GM19452 (cell line): ENCODE measurements around the gene ZNF773.
"Not testable (repeated sequence)": the region's sequence is repeated elsewhere in the genome, so short reads cannot be mapped to it uniquely, and the experiment has no call there.

ENCODE experiments used
- ATAC-seq: cut with Tn5 transposase; IDR thresholded peaks from one replicate; pipeline ENCODE4 v1.9.1; 2021; ENCODE audit not compliant: unreplicated experiment

The ZNF773 gene

DNA sequence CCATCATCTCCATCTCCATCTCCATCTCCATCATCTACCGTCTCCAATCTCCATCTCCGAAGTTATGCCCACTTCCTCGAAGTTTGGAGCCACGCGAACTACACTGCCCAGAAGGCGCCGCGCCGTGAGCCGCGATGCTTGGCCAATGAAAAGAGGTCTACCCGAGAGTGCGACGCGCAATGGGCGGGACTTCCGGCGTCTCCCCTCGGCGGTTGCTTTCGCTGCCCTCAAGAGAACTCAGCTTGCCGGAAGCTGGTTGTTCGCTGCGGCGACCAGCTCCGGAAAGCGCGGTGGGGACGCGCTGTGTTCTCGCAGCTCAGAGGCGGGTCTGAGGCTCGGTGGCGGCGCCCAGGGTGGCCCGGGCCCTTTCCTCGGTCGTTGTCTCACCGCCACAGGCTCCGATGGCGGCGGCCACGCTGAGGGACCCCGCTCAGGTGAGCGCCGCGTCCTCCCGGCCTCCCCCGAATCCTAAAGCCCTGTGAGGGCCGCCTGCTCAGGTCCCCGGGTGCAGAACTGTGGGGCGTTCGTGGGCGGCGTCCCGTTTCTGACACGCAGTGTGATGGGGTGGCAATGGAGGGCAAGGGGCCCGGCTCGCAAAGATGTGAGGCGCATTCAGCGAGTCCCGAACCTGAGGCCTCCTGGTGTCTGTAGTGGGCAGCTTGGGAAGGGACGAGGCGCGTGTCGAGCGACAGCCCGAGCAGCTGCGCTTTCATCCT is at the start of gene ZNF773:
ZNF773 (plus strand) TSS at position 259 of the 716 bp plus-strand sequence; CDS start at position 402, 143 bp downstream.
- ATAC-seq = peak; percentile 99

DNA sequence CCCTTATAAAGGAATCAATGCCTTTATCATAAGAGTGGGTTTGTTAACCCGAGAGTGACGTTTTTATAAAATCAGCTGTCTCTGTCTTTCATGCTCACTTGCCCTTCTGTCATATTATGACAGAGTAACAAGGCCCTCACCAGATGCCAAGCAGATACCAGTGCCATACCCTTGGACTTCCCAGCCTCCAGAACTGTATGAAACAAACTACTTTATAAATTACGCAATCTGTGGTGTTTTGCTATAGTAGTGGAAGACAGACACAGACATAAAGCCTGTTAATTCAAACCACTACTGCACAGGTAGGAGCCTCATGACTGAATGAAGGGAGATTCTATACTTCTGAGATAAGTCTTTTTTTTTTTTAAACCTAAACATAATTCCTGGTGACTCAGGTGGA is 47.4 kb upstream of the ZNF773 start:
- no peak for ATAC-seq

GRCh38 chr19:57465680-57466381 is 33.9 kb upstream of the ZNF773 start:
- ATAC-seq = no peak

DNA sequence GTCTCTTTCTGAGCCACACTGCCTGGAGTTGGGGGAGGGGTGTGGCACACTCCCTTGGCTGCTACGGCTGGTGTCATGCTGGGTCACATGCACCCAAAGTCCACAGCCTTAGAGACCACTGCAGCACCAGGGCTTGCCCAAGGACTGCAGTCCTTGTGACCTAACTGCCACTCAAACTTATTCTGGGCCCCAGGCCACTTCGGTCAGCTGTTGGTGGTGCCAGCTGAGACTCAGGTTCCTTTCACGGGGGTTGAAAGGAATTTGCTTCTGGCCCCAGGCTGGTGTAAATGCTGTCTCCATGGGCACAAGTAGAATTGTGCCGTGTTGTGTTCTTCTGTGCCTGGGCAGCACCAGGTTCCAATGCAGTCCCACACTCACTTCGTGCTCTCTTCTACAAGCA is 33.2 kb upstream of the ZNF773 start:
- no peak for ATAC-seq

DNA sequence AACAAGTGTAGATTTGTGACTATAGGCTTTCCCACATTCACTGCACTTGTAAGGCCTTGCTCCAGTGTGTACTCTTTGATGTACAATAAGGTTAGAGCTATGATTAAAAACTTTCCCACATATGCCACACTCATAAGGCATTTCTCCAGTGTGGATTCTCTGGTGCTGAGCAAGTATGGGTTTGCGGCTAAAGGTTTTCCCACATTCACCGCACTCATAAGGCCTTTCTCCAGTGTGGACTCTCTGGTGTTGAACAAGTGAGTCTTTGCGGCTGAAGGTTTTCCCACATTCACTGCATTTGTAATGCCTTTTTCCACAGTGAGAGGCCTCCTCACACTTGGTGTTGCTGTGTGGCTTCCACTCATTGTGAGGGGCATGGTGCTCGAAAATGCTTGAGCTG is 26.1 kb upstream of the ZNF773 start:
- ATAC-seq = no peak

DNA sequence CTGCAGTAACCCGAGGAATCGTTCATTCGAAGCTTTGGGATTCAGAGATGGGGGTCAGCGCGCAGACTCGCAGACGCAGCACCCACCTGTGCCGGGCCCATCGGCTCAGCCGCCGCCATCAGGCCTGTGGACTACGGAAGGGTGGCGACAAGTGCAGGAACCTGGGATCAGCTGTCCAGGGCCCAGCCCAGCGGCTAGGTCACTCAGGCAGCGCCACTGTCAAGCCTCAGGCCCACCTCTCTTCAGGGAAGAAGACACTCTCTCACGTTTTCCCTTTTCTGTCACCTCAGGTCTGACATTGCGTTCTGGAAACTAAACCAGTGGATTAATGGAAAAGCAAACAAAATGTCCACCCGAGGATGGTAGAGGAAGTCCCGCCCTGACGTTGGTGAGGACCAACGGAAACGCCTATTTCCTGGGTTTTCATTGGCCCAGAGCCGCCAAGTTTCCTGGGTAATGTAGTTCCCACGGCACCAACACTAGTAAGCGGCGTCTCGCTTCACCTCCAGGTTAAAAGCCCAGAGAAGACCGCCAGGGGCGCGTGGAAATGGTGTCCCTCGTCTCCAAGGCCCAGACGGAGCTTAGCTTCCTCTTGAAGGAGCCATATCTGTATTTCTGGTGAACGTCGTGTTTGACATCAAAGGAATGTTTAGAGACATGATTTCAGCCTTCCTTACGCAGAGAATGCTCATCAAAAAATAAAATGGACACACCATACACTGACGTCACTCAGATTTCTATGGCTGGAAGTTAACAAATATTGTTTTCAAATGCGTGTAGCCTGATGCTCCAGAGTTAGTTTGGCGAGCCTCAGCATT is 22.3 kb upstream of the ZNF773 start, which contains the start of gene ZNF772:
ZNF772 (minus strand) TSS at position 376 of the 818 bp plus-strand sequence; CDS start at position 119, 257 bp downstream.
- peak; percentile 99 for ATAC-seq

DNA sequence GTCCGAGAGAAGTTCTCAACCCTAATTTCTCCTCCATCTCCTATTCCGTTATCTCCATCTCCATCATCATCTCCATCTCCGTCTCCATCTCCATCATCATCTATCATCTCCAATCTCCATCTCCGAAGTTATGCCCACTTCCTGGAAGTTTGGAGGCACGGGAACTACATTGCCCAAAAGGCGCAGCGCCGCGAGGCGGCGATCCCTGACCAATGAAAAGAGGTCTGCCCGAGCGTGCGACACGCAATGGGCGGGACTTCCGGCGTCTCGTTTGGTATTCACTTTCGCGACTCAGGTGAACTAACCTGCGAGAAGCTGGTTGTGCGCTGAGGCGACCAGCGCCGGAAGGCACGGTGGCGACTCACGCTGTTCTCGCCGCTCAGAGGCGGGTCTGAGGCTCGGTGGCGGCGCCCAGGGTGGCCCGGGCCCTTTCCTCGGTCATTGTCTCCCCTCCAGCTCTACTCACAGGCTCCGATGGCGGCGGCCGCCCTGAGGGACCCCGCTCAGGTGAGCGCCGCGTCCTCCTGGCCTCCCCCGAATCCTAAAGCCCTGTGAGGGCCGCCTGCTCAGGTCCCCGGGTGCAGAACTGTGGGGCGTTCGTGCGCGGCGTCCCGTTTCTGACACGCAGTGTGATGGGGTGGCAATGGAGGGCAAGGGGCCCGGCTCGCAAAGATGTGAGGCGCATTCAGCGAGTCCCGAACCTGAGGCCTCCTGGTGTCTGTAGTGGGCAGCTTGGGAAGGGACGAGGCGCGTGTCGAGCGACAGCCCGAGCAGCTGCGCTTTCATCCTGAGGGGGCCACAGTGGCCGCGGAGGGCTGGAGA is 12.1 kb upstream of the ZNF773 start, which contains the start of gene ZNF419:
ZNF419 (plus strand) TSS at position 274 of the 822 bp plus-strand sequence; CDS start at position 475, 201 bp downstream.
- ATAC-seq = peak; percentile 96

DNA sequence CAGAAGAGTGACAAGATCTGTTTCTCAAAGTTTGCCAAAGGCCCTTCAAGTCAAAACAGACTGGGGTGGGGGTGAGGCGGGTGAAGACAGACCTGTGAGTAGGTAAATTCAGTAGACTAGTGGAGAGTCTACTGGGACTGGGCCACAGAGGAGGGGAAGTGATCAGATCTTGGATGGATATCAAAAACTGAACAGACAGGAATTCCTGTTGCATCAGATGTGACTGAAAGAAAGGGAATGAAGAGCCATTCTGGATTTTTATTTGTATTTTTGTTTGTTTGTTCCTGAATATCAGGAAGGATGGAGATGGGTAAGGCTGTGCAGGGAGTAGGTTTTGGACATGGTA is 11.5 kb upstream of the ZNF773 start:
- ATAC-seq = not testable (repeated sequence)

- ATAC-seq = not testable (repeated sequence)
These were observed 432 bp upstream of the ZNF773 start for GRCh38 chr19:57499332-57499679.

- ATAC-seq = not testable (repeated sequence)
These were observed 662 bp downstream of the ZNF773 start for GRCh38 chr19:57500400-57500799.

DNA sequence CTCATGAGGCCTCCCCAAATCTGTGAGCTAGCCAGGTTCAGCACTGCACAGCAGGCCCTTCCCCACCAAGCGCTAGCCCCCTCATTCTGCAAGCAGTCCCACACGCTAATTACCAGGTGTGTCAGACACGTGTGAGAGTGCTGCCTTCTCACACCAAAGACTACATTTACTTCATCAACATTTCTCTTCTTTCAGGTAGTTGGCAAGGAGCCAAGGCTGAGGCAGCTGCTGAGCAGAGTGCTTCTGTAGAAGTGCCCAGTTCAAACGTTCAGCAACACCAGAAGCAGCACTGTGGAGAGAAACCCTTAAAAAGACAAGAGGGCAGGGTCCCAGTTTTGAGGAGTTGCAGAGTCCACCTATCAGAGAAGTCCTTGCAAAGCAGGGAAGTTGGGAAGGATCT is 6.4 kb downstream of the ZNF773 start:
- ATAC-seq = no peak

DNA sequence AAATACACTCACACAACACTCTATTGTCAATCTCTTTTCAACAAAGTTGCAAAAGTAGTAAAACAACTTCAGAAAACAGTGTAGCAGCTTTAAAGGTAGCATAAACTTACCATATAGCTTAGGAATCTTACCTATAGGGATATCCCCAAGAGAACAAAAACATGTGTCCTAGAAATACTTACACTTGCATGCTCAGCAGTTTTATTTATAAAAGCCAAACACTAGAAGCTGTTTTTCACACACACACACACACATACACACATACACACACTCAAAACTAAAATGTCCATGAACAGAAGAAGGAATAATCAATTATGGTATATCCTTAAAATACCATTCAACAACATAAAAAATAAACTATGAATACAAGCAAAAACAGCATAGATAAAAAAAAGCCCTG is 11.7 kb downstream of the ZNF773 start:
- no peak for ATAC-seq

DNA sequence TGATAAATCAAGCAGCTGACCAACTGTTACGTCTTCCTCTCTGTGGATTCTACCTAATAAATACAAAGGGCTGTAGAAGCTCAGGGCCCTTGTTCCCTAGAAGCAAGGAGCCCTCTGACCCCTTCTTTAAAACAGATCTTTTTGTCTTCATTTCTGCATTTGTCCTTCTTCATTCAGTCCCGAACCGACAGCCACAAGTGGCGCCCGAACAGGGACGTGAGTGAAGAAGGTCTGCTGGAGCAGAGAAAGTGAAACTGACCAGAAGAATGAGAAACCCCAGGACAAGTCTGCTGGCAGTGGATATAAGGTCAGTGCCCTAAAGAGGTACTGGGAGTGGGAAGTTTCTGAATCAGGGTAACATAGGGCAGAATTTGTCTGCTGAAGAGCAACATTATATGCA is 13.1 kb downstream of the ZNF773 start:
- no peak for ATAC-seq

GRCh38 chr19:57515255-57515654 is 15.5 kb downstream of the ZNF773 start:
- no peak for ATAC-seq

- not testable (repeated sequence) for ATAC-seq
These were observed 18.3 kb downstream of the ZNF773 start for GRCh38 chr19:57518021-57518420.

DNA sequence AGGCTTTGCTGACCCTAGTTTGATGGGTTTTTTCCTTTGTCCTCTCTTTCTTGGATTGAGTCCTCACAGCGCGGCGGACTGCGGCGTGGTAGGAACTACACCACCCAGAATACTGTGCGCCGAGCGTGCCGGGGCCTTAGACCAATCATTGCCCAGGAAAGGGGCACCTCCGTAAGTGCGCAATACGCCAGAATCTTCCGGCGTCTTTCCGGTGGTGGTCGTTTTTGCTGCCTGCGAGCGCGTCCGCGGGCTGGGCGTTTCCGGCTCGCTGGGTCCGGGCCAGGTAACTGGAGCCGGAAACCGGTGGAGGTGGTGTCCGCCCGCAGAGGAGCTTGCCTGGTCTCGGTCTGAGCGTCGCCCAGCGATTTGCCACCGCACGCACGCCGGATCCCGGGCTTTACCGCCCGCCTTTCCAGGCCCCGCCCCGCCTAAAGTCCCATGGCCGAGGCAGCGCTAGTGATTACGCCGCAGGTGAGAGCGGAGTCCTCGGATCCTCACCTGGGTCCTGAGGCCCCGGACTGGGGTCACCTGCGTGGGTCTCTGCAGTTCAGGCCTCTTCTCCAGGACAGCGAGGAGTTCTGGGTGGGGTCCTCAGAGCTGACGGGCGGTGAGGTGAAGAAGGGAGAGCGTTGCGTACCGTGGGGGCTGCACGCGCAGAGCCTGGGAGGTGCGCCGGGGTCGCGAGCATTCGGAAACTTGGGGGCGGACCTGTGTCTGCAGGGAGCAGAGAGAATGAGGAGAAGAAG is 27.6 kb downstream of the ZNF773 start, which contains the start of gene ZNF549:
ZNF549 (plus strand) TSS at position 221 of the 746 bp plus-strand sequence; CDS start at position 439, 218 bp downstream.
- peak; percentile 100 for ATAC-seq

DNA sequence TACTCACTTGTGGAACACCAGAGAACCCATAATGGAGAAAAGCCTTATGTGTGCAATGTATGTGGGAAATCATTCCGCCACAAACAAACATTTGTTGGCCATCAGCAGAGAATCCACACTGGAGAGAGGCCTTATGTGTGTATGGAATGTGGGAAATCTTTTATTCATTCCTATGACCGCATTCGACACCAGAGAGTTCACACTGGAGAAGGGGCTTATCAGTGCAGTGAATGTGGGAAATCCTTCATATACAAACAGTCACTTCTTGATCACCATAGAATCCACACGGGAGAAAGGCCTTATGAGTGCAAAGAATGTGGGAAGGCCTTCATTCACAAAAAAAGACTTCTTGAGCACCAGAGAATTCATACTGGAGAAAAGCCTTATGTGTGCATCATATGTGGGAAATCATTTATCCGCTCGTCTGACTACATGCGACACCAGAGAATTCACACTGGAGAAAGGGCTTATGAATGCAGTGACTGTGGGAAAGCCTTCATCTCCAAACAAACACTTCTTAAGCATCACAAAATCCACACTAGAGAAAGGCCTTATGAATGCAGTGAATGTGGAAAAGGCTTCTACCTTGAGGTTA is 38.3 kb downstream of the ZNF773 start:
- ATAC-seq = no peak

DNA sequence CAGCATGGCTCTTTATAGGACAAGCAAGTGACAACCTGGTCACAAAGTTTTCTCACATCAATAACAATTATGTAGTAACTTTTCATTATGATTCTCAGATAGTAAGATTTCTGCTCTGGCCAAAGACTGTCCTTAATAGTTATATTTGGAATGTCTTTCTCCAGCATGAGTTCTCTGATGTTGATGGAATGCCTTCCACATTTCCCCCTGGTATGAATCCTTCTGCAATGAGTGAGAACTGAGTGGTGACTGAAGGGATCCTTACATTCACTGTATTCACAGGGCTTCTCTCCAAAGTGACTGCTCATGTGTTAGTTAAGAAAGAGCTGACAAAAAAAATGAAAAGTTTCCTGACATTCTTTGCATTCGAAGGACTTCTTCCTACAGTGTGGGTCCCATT is 46.8 kb downstream of the ZNF773 start:
- no peak for ATAC-seq

DNA sequence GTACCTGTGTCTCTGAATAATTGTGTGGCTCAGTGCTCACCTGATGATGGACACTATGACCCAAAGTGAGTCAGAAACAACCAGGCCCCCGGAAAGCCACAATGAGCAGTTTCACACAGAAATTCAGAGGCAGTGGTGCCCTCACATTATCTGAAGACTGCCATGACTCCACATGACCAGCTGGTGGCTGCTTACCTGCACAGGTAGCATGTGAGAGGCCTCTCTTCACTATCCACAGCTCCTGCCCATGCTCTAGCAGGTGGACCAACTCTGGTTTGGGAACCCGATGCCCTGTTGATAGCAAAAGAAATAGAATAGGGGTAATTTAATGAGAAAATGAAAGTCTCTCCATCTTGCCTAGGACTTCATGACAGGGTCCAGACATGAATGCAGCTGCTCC is 52.7 kb downstream of the ZNF773 start:
- no peak for ATAC-seq
